GM10266 (cell line): ENCODE measurements around the gene SLC30A5.
"Not testable (repeated sequence)": the region's sequence is repeated elsewhere in the genome, so short reads cannot be mapped to it uniquely, and the experiment has no call there.

ENCODE experiments used
- DNase-seq: peaks from one replicate; pipeline ENCODE4 v3.0.0; 2012; ENCODE audit errors: extremely low spot score
- TF ChIP-seq, protein P1 (sequence below): IDR thresholded peaks from 2 replicates; pipeline ENCODE4 v1.5.1; 2012; ENCODE audit warnings: mild to moderate bottlenecking, low read depth; ENCODE audit not compliant: control insufficient read depth, insufficient read depth; ENCODE audit errors: missing control alignments

SLC30A5 gene

DNA sequence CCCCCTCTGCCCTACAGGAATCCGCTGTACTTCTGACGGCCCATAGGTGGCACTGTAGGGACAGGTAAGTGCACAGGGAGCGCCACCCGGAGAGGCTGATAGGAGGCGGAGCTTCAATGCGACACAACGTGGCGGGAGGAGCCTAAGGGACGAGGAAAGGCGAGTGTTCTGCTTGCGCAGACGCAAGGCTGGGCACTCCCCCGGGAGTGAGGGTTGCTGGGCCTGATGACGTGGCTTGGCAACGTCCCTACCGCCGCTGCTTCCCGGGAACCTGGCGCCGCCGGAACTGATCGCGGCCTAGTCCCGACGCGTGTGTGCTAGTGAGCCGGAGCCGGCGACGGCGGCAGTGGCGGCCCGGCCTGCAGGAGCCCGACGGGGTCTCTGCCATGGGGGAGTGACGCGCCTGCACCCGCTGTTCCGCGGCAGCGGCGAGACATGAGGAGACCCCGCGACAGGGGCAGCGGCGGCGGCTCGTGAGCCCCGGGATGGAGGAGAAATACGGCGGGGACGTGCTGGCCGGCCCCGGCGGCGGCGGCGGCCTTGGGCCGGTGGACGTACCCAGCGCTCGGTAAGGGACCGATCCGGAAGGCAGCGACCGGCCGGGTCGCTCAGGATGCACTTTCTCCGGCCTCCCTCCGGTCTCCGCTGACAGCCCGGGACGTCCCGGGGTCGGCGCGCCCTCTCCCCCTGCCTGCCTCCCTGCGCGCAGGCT is at the start of gene SLC30A5:
Gene SLC30A5 (plus strand): TSS at position 244 of the 712 bp plus-strand sequence. CDS start 242 bp downstream, at position 486.
- peak; percentile 96 for DNase-seq
- TF ChIP-seq, protein P1, sequence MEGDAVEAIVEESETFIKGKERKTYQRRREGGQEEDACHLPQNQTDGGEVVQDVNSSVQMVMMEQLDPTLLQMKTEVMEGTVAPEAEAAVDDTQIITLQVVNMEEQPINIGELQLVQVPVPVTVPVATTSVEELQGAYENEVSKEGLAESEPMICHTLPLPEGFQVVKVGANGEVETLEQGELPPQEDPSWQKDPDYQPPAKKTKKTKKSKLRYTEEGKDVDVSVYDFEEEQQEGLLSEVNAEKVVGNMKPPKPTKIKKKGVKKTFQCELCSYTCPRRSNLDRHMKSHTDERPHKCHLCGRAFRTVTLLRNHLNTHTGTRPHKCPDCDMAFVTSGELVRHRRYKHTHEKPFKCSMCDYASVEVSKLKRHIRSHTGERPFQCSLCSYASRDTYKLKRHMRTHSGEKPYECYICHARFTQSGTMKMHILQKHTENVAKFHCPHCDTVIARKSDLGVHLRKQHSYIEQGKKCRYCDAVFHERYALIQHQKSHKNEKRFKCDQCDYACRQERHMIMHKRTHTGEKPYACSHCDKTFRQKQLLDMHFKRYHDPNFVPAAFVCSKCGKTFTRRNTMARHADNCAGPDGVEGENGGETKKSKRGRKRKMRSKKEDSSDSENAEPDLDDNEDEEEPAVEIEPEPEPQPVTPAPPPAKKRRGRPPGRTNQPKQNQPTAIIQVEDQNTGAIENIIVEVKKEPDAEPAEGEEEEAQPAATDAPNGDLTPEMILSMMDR: peak; percentile 96

DNA sequence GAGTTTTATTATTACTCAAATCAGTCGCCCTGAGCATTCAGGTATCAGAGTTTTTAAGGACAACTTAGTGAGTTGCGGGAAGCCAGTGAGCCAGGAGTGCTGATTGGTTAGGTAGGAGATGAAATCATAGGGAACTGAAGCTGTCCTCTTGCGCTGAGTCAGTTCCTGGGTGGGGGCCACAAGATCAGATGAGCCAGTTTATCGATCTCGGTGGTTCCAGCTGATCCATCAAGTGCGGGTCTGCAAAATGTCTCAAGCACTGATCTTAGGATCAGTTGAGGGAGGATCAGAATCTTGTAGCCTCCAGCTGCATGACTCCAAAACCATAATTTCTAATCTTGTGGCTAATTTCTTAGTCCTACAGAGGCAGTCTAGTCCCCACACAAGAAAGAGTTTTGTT is 48.6 kb upstream of the SLC30A5 start:
- DNase-seq: not testable (repeated sequence)

DNA sequence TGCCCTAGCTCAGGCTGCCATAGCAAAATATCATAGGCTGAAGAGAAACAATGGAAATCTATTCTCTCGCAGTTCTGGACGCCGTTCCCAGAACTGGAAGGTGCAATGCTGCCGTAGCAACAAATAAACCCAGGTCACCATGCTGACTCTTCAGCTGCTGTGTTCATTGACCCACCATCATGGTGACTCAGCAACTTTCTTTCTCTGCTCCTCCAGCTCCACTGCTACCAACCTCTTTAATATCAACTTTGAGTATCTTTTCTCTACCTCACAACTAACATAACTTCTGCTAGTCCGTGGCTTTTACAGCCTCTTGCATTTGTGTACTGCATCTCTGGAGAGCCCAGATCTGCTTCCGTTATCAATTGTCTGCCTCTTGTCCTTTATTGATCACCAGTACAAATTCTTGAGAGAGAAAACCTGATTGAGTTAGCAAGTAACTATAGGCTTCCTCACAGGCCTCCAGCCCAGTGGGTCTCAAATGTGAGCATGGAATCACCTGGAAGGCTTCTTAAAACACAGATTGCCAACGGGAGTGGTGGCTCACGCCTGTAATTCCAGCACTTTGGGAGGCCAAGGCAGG is 47.3 kb upstream of the SLC30A5 start:
- TF ChIP-seq, protein P1: no peak
- DNase-seq: no peak

DNA sequence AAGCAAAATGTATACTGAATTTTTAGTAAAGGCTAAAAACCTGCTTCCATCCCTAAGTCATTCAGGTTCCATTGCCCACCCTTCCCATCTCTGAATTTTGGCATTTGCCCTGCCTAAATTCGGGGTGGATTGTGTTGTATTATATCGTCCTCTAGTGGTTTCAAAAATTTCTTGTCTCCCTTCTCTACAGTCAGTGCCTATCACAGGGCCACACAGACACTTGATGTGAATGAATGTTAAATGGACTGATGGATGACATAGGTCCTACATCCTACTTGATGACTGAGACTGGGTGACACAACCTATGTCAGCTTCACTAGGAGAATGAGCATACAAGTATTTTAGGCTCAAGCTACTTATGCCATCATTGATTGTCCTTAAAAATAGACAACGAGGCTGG is 45.6 kb upstream of the SLC30A5 start:
- DNase-seq: no peak
- TF ChIP-seq, protein P1: peak; percentile 13

DNA sequence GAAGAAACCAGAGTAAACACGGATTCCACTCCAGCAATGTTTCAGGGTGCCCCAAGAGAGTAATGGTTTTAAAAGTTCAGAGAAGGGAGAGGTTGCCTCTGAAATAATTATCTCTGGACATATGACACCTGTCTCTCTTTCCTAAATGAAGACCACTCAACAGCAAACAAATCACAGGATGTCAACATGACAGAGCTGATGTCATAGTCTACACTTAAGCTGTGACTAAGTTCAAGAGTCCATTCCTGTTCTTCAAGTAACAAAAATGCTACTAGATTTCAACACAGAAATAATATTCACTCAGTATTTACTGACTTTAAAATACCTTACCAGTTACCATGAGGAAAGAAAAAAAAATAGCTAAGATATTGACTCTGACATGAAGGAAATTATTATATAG is 44.7 kb upstream of the SLC30A5 start:
- DNase-seq: no peak
- TF ChIP-seq, protein P1: no peak

DNA sequence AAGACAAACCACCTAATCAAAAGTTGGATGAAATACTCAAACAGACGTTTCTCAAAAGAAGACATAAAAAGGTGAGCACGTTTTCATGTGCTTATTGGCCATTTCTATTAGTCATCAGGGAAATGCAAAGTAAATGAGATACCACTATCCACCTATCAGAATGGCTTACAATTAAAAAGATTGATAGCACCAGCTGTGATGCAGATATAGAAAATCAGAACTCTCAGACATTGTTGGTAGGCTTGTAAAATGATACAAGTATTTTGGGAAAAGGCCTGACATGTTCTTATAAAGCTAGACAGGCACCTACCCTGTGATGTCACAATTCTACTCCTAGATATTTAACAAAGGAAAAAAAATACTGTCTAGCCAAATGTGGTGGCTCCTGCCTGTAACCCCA is 44.0 kb upstream of the SLC30A5 start:
- no peak for DNase-seq
- TF ChIP-seq, protein P1: no peak

DNA sequence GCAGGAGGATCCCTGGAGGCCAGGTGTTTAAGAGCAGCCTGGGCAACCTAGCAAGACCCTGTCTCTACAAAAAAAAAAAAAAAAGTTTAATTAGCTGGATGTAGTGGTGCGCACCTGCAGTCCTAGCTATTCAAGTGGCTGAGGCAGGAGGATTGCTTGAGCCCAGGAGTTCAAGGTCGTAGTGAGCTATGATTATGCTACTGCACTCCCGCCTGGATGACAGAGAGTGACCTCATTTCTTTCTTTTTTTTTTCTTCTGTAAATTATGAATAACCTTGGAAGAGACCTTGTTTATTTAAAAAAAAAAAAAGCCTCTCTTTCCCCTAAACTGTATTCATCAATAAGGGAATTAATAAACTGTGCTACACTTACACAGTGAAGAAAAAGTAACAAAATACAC is 43.6 kb upstream of the SLC30A5 start:
- TF ChIP-seq, protein P1: no peak
- DNase-seq: no peak
